ENCODE data around the gene MAGEB17. TPM values are rescaled to one million over a fixed set of nuclear protein-coding genes. Genes with fewer than 3 reads are reported as not detected.

Gene MAGEB17
- total RNA-seq, 1 experiment from 2014 or later: not detected

- ChIA-PET POLR2A (no interaction called here), CTCF (no interaction called here), RAD21 (ENCODE audit: low non-redundant PET in 1 of 2, low total read pairs in 2 of 2, uncharacterized antibody in 2 of 2, unreplicated experiment in 2 of 2) (no interaction called here)
- TF ChIP-seq CBX3 (IDR thresholded peaks at IDR 0.05; ENCODE audit: low read depth) (no peak), ZNF274 (IDR thresholded peaks at IDR 0.05; ENCODE audit: low read depth, low read length) (no peak), REST (IDR thresholded peaks at IDR 0.05; ENCODE audit: low read depth) (no peak), EZH2phosphoT487 (IDR thresholded peaks at IDR 0.05; ENCODE audit: borderline replicate concordance) (no peak)
- intact Hi-C loops (cut with micrococcal nuclease): no loop called here
- Histone ChIP-seq H2AFZ (ENCODE audit: low read depth, low read length, poor library complexity, severe bottlenecking) (no peak overlapping the region), H3K4me1 (ENCODE audit: control insufficient read depth in 1 of 2, insufficient read depth in 2 of 2, low read length in 2 of 2) (peaks cover 0 to 18% of the 10 kb centered on the region in 2 experiments; a peak in 2 of 4 replicates), H3K27me3 (ENCODE audit: insufficient read depth, low read length) (no peaks in the 10 kb centered on the region), H3K79me2 (ENCODE audit: insufficient read depth, low read length) (no peaks in the 10 kb centered on the region), H4K20me1 (ENCODE audit: insufficient read depth) (no peaks in the 10 kb centered on the region), H3K36me3 (ENCODE audit: control insufficient read depth in 1 of 2, insufficient read depth in 2 of 2, low read length in 2 of 2) (no peaks in the 10 kb centered on the region), H3K9me2 (ENCODE audit: insufficient read depth) (no peaks in the 10 kb centered on the region), H3K9ac (ENCODE audit: low read length) (no peak overlapping the region), H3K4me3 (replicated peaks in 1 of 2; ENCODE audit: low read depth in 1 of 2, low read length in 2 of 2) (no peak overlapping the region), H3K4me2 (ENCODE audit: low read length) (no peak overlapping the region), H3K9me3 (ENCODE audit: control insufficient read depth in 1 of 2, insufficient read depth in 1 of 2, low read depth in 1 of 2, low read length in 2 of 2) (no peaks in the 10 kb centered on the region), H3K27ac (ENCODE audit: low read depth, low read length) (no peak overlapping the region)
- DNase-seq (ENCODE audit: low read depth, low spot score) (no peak), ATAC-seq (no peak)
- BruUV-seq (replicated peaks): no TSS peak
Observed at GRCh38 chrX:16191605-16192004, 24.3 kb downstream of the MAGEB17 start.

- Histone ChIP-seq H3K9me2 (ENCODE audit: insufficient read depth) (no peaks in the 10 kb centered on the region), H2AFZ (ENCODE audit: low read depth, low read length, poor library complexity, severe bottlenecking) (peak overlapping the region; percentile 61), H3K27me3 (ENCODE audit: insufficient read depth, low read length) (no peaks in the 10 kb centered on the region), H3K9ac (ENCODE audit: low read length) (no peak overlapping the region), H3K4me1 (ENCODE audit: control insufficient read depth in 1 of 2, insufficient read depth in 2 of 2, low read length in 2 of 2) (peaks cover 0 to 4% of the 10 kb centered on the region in 2 experiments; a peak in 2 of 4 replicates), H3K27ac (ENCODE audit: low read depth, low read length) (no peak overlapping the region), H3K4me3 (replicated peaks in 1 of 2; ENCODE audit: low read depth in 1 of 2, low read length in 2 of 2) (no peak overlapping the region), H3K9me3 (ENCODE audit: control insufficient read depth in 1 of 2, insufficient read depth in 1 of 2, low read depth in 1 of 2, low read length in 2 of 2) (no peaks in the 10 kb centered on the region), H3K36me3 (ENCODE audit: control insufficient read depth in 1 of 2, insufficient read depth in 2 of 2, low read length in 2 of 2) (no peaks in the 10 kb centered on the region), H4K20me1 (ENCODE audit: insufficient read depth) (no peaks in the 10 kb centered on the region), H3K79me2 (ENCODE audit: insufficient read depth, low read length) (no peaks in the 10 kb centered on the region), H3K4me2 (ENCODE audit: low read length) (no peak overlapping the region)
- ChIA-PET RAD21 (ENCODE audit: low non-redundant PET in 1 of 2, low total read pairs in 2 of 2, uncharacterized antibody in 2 of 2, unreplicated experiment in 2 of 2) (no interaction called here), CTCF (no interaction called here), POLR2A (no interaction called here)
- ATAC-seq (no peak), DNase-seq (ENCODE audit: low read depth, low spot score) (no peak)
- intact Hi-C loops (cut with micrococcal nuclease): no loop called here
- no TSS peak for BruUV-seq (replicated peaks)
- TF ChIP-seq ZBTB33 (IDR thresholded peaks at IDR 0.05; ENCODE audit: extremely low read depth, insufficient replicate concordance, low read length): no peak
- no peak for TF ChIP-seq EZH2 (IDR thresholded peaks at IDR 0.05)
- no peak for TF ChIP-seq CTCF (IDR thresholded peaks at IDR 0.05 in 2 of 3, conservative IDR thresholded peaks at IDR 0.05 in 1 of 3; ENCODE audit: borderline replicate concordance in 1 of 3, insufficient read depth in 1 of 3, low read depth in 2 of 3, low read length in 2 of 3)
- TF ChIP-seq REST (IDR thresholded peaks at IDR 0.05; ENCODE audit: low read depth): no peak
Observed at GRCh38 chrX:16196829-16197228, 29.5 kb downstream of the MAGEB17 start.

All from HCT116 (cell line).